GM11168 (cell line): Measurements from ENCODE around the gene LTBP1.

ENCODE experiments used
- in situ Hi-C: fragments of 300-500 bp; cut with MboI; formaldehyde crosslinking; loops from one replicate; pipeline ENCODE4 v1.12.0; 2022; ENCODE audit warnings: low sequenced_read_pairs; ENCODE audit not compliant: unreplicated experiment

The LTBP1 gene

GRCh38 chr2:33130544-33130943 is 183.8 kb downstream of the LTBP1 start:
- in situ Hi-C loops, result no loop called here

GRCh38 chr2:33131111-33131510 is 184.4 kb downstream of the LTBP1 start:
- in situ Hi-C loops, result no loop called here

- in situ Hi-C loops, result no loop called here
Observed at GRCh38 chr2:33131749-33132148, 185.0 kb downstream of the LTBP1 start.

GRCh38 chr2:33133454-33133952 is 186.8 kb downstream of the LTBP1 start:
- in situ Hi-C loops, result no loop called here

GRCh38 chr2:33134086-33134771 is 187.5 kb downstream of the LTBP1 start:
- in situ Hi-C loops, result no loop called here

- in situ Hi-C loops, result no loop called here
Observed at GRCh38 chr2:33134791-33135560, 188.2 kb downstream of the LTBP1 start.

GRCh38 chr2:33135645-33136044 is 188.9 kb downstream of the LTBP1 start:
- in situ Hi-C loops, result no loop called here

- in situ Hi-C loops, result no loop called here
Observed at GRCh38 chr2:33136056-33136455, 189.3 kb downstream of the LTBP1 start.

- in situ Hi-C loops, result no loop called here
Observed at GRCh38 chr2:33136566-33136965, 189.8 kb downstream of the LTBP1 start.

- in situ Hi-C loops, result no loop called here
Observed at GRCh38 chr2:33137331-33137730, 190.6 kb downstream of the LTBP1 start.

- in situ Hi-C loops, result no loop called here
Observed at GRCh38 chr2:33139949-33140348, 193.2 kb downstream of the LTBP1 start.

GRCh38 chr2:33141476-33141875 is 194.7 kb downstream of the LTBP1 start:
- in situ Hi-C loops, result no loop called here

GRCh38 chr2:33142810-33143209 is 196.1 kb downstream of the LTBP1 start:
- in situ Hi-C loops, result no loop called here

GRCh38 chr2:33144243-33144642 is 197.5 kb downstream of the LTBP1 start:
- in situ Hi-C loops, result no loop called here

GRCh38 chr2:33145459-33145858 is 198.7 kb downstream of the LTBP1 start:
- in situ Hi-C loops, result no loop called here

GRCh38 chr2:33146102-33146501 is 199.3 kb downstream of the LTBP1 start:
- in situ Hi-C loops, result no loop called here

GRCh38 chr2:33153008-33153407 is 206.3 kb downstream of the LTBP1 start:
- in situ Hi-C loops, result no loop called here

GRCh38 chr2:33158482-33159003 is 211.8 kb downstream of the LTBP1 start:
- in situ Hi-C loops, result no loop called here

- in situ Hi-C loops, result no loop called here
Observed at GRCh38 chr2:33160191-33160590, 213.4 kb downstream of the LTBP1 start.

- in situ Hi-C loops, result no loop called here
Observed at GRCh38 chr2:33166287-33166881, 219.6 kb downstream of the LTBP1 start.
